ENCODE data around the gene GBE1.

- no peak for TF ChIP-seq CTCF (IDR thresholded peaks at IDR 0.05)
- TF ChIP-seq EZH2phosphoT487 (IDR thresholded peaks at IDR 0.05): no peak
These were observed 288.7 kb downstream of the GBE1 start for GRCh38 chr3:81472600-81473362.

Measured in neural progenitor cell (in vitro differentiated cells).